Right atrium auricular region (tissue), 2 donors: ENCODE data around the gene TOMM40. TPM values are rescaled to one million over a fixed set of nuclear protein-coding genes. Genes with fewer than 3 reads are reported as not detected.

ENCODE experiments used
- DNase-seq: peaks from one replicate; pipeline ENCODE4 v3.0.0-alpha.2; 2019; ENCODE audit warnings: low spot score
- H3K27ac ChIP-seq, 2 donors: fragments of 200-600 bp; sonication (generic); 1 replicate in 1 of 2; 2 replicates in 1 of 2; pipeline ENCODE4 v1.5.1; 2016 to 2019
- H3K27me3 ChIP-seq, 2 donors: fragments of 200-600 bp; sonication (generic); one replicate each; pipeline versions ENCODE4 v1.5.1 to v1.6.0; 2017 to 2019
- H3K36me3 ChIP-seq: fragments of 200-600 bp; sonication (generic); one replicate; pipeline ENCODE4 v1.5.1; 2016
- H3K4me1 ChIP-seq, 2 donors: fragments of 200-600 bp; sonication (generic); one replicate each; pipeline versions ENCODE4 v1.5.1 to v1.6.0; 2017 to 2019
- H3K4me3 ChIP-seq, 2 donors: fragments of 200-600 bp; sonication (generic); 1 replicate in 1 of 2; 2 replicates in 1 of 2; pipeline ENCODE4 v1.5.1; 2017 to 2019; ENCODE audit warnings: mild to moderate bottlenecking in 1 of 2, moderate library complexity in 1 of 2
- H3K9me3 ChIP-seq, 2 donors: fragments of 200-600 bp; sonication (generic); one replicate each; pipeline ENCODE4 v1.5.1; 2019
- CTCF ChIP-seq, 2 donors: fragments of 200-600 bp; sonication (generic); IDR thresholded peaks; one replicate each; pipeline ENCODE4 v1.5.1; 2019; ENCODE audit warnings: antibody characterized with exemption in 2 of 2
- total RNA-seq, 2 donors: library from RNA; depleted of rRNA; stranded (reverse); fragments of >200 nt; gene quantifications; one replicate each; pipeline ENCODE4 v1.1.0, GENCODE V29; 2016

Gene TOMM40
- total RNA-seq, 2 donors from 2014 or later: 33.7 to 39.0 TPM

DNA sequence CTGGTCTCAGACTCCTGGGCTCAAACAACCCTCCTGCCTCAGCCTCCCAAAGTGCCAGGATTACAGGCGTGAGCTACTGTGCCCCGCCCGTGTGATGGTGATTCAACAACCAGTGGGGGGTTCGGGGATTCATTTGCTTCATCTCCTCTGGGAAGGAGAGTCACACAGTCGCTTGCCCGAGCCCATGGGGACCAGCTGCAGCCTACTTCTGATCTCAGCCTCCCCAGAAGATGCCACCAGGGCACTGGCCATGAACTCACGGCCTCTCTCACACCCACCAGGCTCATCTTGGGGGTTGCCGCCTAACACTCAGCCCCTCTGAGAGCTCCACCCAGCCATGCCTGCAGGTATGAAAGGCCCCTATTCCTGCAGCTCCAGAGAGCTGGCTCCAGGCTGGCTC lies 6.8 kb downstream of the TOMM40 start:
- Histone ChIP-seq H3K27ac (no peak overlapping the region), H3K4me1 (peaks cover 0 to under 1% of the 10 kb centered on the region in 2 donors), H3K9me3 (no peaks in the 10 kb centered on the region), H3K27me3 (no peaks in the 10 kb centered on the region), H3K36me3 (peaks cover 77% of the 10 kb centered on the region), H3K4me3 (no peak overlapping the region)
- DNase-seq: no peak
- no peak for TF ChIP-seq CTCF (IDR thresholded peaks at IDR 0.05)

DNA sequence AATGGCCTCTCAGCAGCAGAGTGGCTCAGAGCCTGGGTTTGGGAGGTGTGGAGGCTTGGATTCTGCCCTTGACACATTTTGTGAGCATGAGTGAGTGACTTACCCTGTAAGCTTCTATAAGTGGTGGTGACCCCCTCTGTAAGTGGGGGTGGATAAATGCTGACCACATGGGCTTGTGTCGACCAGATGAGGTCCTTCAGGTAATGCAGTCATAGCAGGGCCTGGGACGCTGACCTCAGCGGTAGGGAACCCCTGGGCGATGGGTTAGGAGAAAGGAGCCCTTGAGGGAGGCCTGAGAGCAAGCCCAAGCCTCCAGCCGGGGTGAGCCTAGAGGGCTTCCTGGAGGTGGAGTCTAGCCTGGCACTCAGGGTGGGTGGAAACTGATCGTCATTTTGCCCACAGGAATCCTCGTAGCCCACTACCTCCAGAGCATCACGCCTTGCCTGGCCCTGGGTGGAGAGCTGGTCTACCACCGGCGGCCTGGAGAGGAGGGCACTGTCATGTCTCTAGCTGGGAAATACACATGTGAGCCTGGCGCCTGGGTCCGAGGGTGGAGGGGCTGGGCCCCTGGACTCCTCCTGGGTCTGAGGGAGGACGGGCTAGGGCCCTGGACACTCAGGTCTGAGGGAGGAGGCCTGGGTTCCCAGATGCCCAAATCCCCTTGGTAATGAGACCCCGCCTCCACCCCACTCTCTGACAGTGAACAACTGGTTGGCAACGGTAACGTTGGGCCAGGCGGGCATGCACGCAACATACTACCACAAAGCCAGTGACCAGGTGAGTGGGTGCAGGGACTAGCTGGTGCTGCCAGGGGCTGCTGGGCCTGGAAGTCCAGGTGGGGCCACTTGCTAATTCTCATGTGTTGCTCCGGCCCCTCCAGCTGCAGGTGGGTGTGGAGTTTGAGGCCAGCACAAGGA lies 9.5 kb downstream of the TOMM40 start:
- peaks cover 55% of the 10 kb centered on the region for H3K36me3 ChIP-seq
- no peak overlapping the region for H3K27ac ChIP-seq
- H3K27me3 ChIP-seq: peaks cover 0 to 4% of the 10 kb centered on the region in 2 donors
- H3K4me1 ChIP-seq: peaks cover 0 to 11% of the 10 kb centered on the region in 2 donors
- no peak overlapping the region for H3K4me3 ChIP-seq
- no peaks in the 10 kb centered on the region for H3K9me3 ChIP-seq
- DNase-seq: no peak
- no peak for TF ChIP-seq CTCF (IDR thresholded peaks at IDR 0.05)

DNA sequence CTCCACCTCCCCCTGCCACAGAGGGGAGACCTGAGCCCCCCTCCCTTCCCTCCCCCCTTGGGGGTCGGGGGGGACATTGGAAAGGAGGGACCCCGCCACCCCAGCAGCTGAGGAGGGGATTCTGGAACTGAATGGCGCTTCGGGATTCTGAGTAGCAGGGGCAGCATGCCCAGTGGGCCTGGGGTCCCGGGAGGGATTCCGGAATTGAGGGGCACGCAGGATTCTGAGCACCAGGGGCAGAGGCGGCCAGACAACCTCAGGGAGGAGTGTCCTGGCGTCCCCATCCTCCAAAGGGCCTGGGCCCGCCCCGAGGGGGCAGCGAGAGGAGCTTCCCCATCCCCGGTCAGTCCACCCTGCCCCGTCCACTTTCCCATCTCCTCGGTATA lies 12.2 kb downstream of the TOMM40 start:
- H3K36me3 ChIP-seq: peaks cover 35% of the 10 kb centered on the region
- DNase-seq: no peak

DNA sequence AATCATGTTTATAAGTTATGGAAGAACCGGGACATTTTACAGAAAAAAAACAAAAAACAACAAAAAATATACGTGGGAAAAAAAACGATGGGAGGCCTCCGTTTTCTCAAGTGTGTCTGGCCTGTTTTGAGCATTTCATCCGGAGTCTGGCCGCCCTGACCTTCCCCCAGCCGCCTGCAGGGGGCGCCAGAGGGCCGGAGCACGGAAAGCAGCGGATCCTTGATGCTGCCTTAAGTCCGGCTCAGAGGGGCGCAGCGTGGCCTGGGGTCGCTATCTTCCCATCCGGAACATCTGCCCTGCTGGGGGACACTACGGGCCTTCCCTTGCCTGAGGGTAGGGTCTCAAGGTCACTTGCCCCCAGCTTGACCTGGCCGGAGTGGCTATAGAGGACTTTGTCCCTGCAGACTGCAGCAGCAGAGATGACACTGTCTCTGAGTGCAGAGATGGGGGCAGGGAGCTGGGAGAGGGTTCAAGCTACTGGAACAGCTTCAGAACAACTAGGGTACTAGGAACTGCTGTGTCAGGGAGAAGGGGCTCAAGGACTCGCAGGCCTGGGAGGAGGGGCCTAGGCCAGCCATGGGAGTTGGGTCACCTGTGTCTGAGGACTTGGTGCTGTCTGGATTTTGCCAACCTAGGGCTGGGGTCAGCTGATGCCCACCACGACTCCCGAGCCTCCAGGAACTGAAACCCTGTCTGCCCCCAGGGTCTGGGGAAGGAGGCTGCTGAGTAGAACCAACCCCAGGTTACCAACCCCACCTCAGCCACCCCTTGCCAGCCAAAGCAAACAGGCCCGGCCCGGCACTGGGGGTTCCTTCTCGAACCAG lies 12.8 kb downstream of the TOMM40 start:
- Histone ChIP-seq H3K9me3 (no peaks in the 10 kb centered on the region), H3K27me3 (peaks cover 0 to 8% of the 10 kb centered on the region in 2 donors), H3K36me3 (peaks cover 35% of the 10 kb centered on the region), H3K4me3 (no peak overlapping the region), H3K4me1 (peaks cover 0 to 21% of the 10 kb centered on the region in 2 donors), H3K27ac (no peak overlapping the region)
- peak; percentile 98 to 100 for TF ChIP-seq CTCF (IDR thresholded peaks at IDR 0.05)
- DNase-seq: peak; percentile 85

More for the DNA sequence above, 12.2 kb downstream of the TOMM40 start:
- Histone ChIP-seq H3K9me3 (no peaks in the 10 kb centered on the region), H3K4me3 (no peak overlapping the region), H3K27me3 (peaks cover 0 to 8% of the 10 kb centered on the region in 2 donors), H3K27ac (no peak overlapping the region), H3K4me1 (peaks cover 0 to 21% of the 10 kb centered on the region in 2 donors)
- no peak for TF ChIP-seq CTCF (IDR thresholded peaks at IDR 0.05)

DNA sequence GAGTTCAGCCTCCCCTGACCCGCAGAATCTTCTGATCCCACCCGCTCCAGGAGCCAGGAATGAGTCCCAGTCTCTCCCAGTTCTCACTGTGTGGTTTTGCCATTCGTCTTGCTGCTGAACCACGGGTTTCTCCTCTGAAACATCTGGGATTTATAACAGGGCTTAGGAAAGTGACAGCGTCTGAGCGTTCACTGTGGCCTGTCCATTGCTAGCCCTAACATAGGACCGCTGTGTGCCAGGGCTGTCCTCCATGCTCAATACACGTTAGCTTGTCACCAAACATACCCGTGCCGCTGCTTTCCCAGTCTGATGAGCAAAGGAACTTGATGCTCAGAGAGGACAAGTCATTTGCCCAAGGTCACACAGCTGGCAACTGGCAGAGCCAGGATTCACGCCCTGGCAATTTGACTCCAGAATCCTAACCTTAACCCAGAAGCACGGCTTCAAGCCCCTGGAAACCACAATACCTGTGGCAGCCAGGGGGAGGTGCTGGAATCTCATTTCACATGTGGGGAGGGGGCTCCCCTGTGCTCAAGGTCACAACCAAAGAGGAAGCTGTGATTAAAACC lies 13.5 kb downstream of the TOMM40 start:
- no peak overlapping the region for H3K27ac ChIP-seq
- no peak overlapping the region for H3K4me3 ChIP-seq
- H3K27me3 ChIP-seq: peaks cover 0 to 8% of the 10 kb centered on the region in 2 donors
- TF ChIP-seq CTCF (IDR thresholded peaks at IDR 0.05): no peak
- no peaks in the 10 kb centered on the region for H3K9me3 ChIP-seq
- peaks cover 0 to 21% of the 10 kb centered on the region in 2 donors for H3K4me1 ChIP-seq
- H3K36me3 ChIP-seq: peaks cover 35% of the 10 kb centered on the region
- no peak for DNase-seq
